Astrocyte (in vitro differentiated cells and primary cell): ENCODE data around the gene ARHGEF3. TPM values are rescaled to one million over a fixed set of nuclear protein-coding genes. Genes with fewer than 3 reads are reported as not detected.

Experiments used
- DNase-seq: peaks from one replicate; pipeline ENCODE4 v3.0.0-alpha.2; 2010; ENCODE audit warnings: low read depth
- FAIRE-seq: peaks from 2 replicates; lab custom pipeline; 2011; peaks lifted over from hg19 to GRCh38; lab: Jason Lieb, UNC
- H2AFZ ChIP-seq: 2 replicates; pipeline ENCODE4 v1.6.0; 2012; ENCODE audit warnings: low read depth, low read length, inconsistent platforms
- H3K27ac ChIP-seq: 2 replicates; pipeline ENCODE4 v1.5.1; 2011; ENCODE audit warnings: low read depth, low read length, inconsistent platforms
- H3K27me3 ChIP-seq: 2 replicates; pipeline ENCODE4 v1.6.0; 2011; ENCODE audit warnings: low read length, inconsistent platforms; ENCODE audit not compliant: insufficient read depth
- H3K36me3 ChIP-seq: 2 replicates; pipeline ENCODE4 v1.5.1; 2011; ENCODE audit warnings: low read length, inconsistent platforms; ENCODE audit not compliant: insufficient read depth
- H3K4me1 ChIP-seq: 2 replicates; pipeline ENCODE4 v1.5.1; 2011; ENCODE audit warnings: low read length, inconsistent platforms; ENCODE audit not compliant: insufficient read depth
- H3K4me2 ChIP-seq: 2 replicates; pipeline ENCODE4 v1.6.0; 2012; ENCODE audit warnings: low read length, inconsistent platforms
- H3K4me3 ChIP-seq: 2 replicates; pipeline ENCODE4 v1.5.1; 2011; ENCODE audit warnings: low read depth, mild to moderate bottlenecking, low read length, inconsistent platforms; ENCODE audit not compliant: insufficient read depth
- H3K79me2 ChIP-seq: 2 replicates; pipeline ENCODE4 v1.6.0; 2012; ENCODE audit warnings: mild to moderate bottlenecking, low read length, inconsistent platforms; ENCODE audit not compliant: insufficient read depth
- H3K9ac ChIP-seq: 2 replicates; pipeline ENCODE4 v1.6.0; 2012; ENCODE audit warnings: mild to moderate bottlenecking, low read length, inconsistent platforms
- H3K9me3 ChIP-seq: 2 replicates; pipeline ENCODE4 v1.5.1; 2012; ENCODE audit warnings: low read depth, mild to moderate bottlenecking, low read length, inconsistent platforms; ENCODE audit not compliant: insufficient read depth
- H4K20me1 ChIP-seq: 2 replicates; pipeline ENCODE4 v1.6.0; 2012; ENCODE audit warnings: low read length, inconsistent platforms; ENCODE audit not compliant: insufficient read depth
- H3K27ac Mint-ChIP-seq: one replicate; pipeline ENCODE4 v1.8.0; 2021; ENCODE audit warnings: mild to moderate bottlenecking, mixed read lengths; ENCODE audit not compliant: unreplicated experiment
- H3K27me3 Mint-ChIP-seq: one replicate; pipeline ENCODE4 v1.8.0; 2021; ENCODE audit warnings: low read depth, mixed read lengths; ENCODE audit not compliant: unreplicated experiment
- H3K36me3 Mint-ChIP-seq: one replicate; pipeline ENCODE4 v1.8.0; 2021; ENCODE audit warnings: low read depth, mixed read lengths; ENCODE audit not compliant: unreplicated experiment
- H3K4me1 Mint-ChIP-seq: one replicate; pipeline ENCODE4 v1.8.0; 2021; ENCODE audit warnings: low read depth, mixed read lengths; ENCODE audit not compliant: unreplicated experiment
- H3K4me3 Mint-ChIP-seq: one replicate; pipeline ENCODE4 v1.8.0; 2021; ENCODE audit warnings: mild to moderate bottlenecking, moderate library complexity, mixed read lengths; ENCODE audit not compliant: unreplicated experiment
- H3K9me3 Mint-ChIP-seq: one replicate; pipeline ENCODE4 v1.8.0; 2021; ENCODE audit warnings: mild to moderate bottlenecking, mixed read lengths; ENCODE audit not compliant: unreplicated experiment
- EZH2 ChIP-seq: IDR thresholded peaks from 2 replicates; pipeline ENCODE4 v1.6.1; 2012; ENCODE audit warnings: mild to moderate bottlenecking, low read length, inconsistent platforms; ENCODE audit not compliant: insufficient read depth
- total RNA-seq: library from RNA; stranded (reverse); gene quantifications from 2 replicates; pipeline ENCODE4 v1.2.1, GENCODE V29; 2021
- TF ChIP-seq, protein P1 (sequence below): IDR thresholded peaks from 2 replicates; pipeline ENCODE4 v1.5.1; 2011; ENCODE audit warnings: low read depth, mild to moderate bottlenecking, inconsistent platforms, low read length, moderate library complexity; ENCODE audit not compliant: insufficient read depth

ARHGEF3 gene
- total RNA-seq, 1 donor from 2014 or later = 14.9 TPM

- Mint-ChIP-seq H3K4me1 (peaks cover 14% of the 10 kb centered on the region), H3K9me3 (peaks cover 5% of the 10 kb centered on the region), H3K27me3 (no peaks in the 10 kb centered on the region), H3K36me3 (peaks cover 2% of the 10 kb centered on the region), H3K4me3 (peak overlapping the region; percentile 91), H3K27ac (peak overlapping the region; percentile 90)
- Histone ChIP-seq H3K36me3 (no peaks in the 10 kb centered on the region), H3K27ac (peak overlapping the region; percentile 95), H4K20me1 (peaks cover 11% of the 10 kb centered on the region), H3K27me3 (no peaks in the 10 kb centered on the region), H3K9ac (peak overlapping the region; percentile 96), H3K9me3 (peaks cover 5% of the 10 kb centered on the region), H3K4me2 (peak overlapping the region; percentile 89), H3K4me1 (peaks cover 3% of the 10 kb centered on the region), H2AFZ (peak overlapping the region; percentile 89), H3K79me2 (peaks cover 52% of the 10 kb centered on the region), H3K4me3 (peak overlapping the region; percentile 80)
- no peak for TF ChIP-seq EZH2
- TF ChIP-seq, protein P1, sequence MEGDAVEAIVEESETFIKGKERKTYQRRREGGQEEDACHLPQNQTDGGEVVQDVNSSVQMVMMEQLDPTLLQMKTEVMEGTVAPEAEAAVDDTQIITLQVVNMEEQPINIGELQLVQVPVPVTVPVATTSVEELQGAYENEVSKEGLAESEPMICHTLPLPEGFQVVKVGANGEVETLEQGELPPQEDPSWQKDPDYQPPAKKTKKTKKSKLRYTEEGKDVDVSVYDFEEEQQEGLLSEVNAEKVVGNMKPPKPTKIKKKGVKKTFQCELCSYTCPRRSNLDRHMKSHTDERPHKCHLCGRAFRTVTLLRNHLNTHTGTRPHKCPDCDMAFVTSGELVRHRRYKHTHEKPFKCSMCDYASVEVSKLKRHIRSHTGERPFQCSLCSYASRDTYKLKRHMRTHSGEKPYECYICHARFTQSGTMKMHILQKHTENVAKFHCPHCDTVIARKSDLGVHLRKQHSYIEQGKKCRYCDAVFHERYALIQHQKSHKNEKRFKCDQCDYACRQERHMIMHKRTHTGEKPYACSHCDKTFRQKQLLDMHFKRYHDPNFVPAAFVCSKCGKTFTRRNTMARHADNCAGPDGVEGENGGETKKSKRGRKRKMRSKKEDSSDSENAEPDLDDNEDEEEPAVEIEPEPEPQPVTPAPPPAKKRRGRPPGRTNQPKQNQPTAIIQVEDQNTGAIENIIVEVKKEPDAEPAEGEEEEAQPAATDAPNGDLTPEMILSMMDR = no peak
- no peak for FAIRE-seq
- peak; percentile 68 for DNase-seq
Measured at GRCh38 chr3:56682462-56683121, 119.2 kb downstream of the ARHGEF3 start.

DNA sequence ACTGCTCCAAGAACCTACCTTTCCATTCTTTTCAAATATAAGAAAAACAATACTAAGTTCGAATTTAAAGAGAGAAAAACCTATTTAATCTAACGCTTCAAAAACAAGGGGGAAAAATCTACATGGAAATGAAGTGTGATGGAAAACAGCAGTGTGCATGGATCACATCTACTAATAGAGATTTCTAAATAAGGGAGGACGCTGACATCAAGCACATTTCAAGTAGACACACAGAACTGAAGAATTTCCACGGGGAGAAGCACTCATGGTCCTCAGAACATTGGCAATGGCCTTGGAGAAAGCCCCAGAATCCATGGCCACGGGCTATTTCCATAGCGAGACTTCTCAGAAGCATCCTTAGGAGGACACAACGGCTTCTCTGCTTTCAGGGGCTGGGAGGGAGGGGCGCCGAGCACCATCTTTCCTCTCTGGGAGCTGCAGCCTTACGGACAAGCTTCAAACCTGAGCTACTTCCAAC lies 119.7 kb downstream of the ARHGEF3 start:
- H3K27ac ChIP-seq = peak overlapping the region; percentile 95
- H3K9ac ChIP-seq = peak overlapping the region; percentile 96
- H4K20me1 ChIP-seq = peaks cover 11% of the 10 kb centered on the region
- Mint-ChIP-seq H3K27me3 (no peaks in the 10 kb centered on the region), H3K36me3 (peaks cover 2% of the 10 kb centered on the region), H3K4me3 (peak overlapping the region; percentile 91), H3K27ac (peak overlapping the region; percentile 90), H3K4me1 (peaks cover 14% of the 10 kb centered on the region), H3K9me3 (peaks cover 5% of the 10 kb centered on the region)
- peaks cover 5% of the 10 kb centered on the region for H3K9me3 ChIP-seq
- no peaks in the 10 kb centered on the region for H3K27me3 ChIP-seq
- H2AFZ ChIP-seq = peak overlapping the region; percentile 89
- TF ChIP-seq, protein P1 = no peak
- TF ChIP-seq EZH2 = no peak
- no peaks in the 10 kb centered on the region for H3K36me3 ChIP-seq
- peak overlapping the region; percentile 89 for H3K4me2 ChIP-seq
- peak overlapping the region; percentile 80 for H3K4me3 ChIP-seq
- H3K4me1 ChIP-seq = peaks cover 3% of the 10 kb centered on the region
- peaks cover 58% of the 10 kb centered on the region for H3K79me2 ChIP-seq
- DNase-seq (no peak), FAIRE-seq (no peak)

GRCh38 chr3:56680054-56680580 lies 121.6 kb downstream of the ARHGEF3 start:
- H3K4me2 ChIP-seq = peak overlapping the region; percentile 89
- Mint-ChIP-seq H3K4me1 (peaks cover 14% of the 10 kb centered on the region), H3K4me3 (peak overlapping the region; percentile 65), H3K36me3 (peaks cover 2% of the 10 kb centered on the region), H3K27ac (no peak overlapping the region), H3K27me3 (no peaks in the 10 kb centered on the region), H3K9me3 (peaks cover 5% of the 10 kb centered on the region)
- TF ChIP-seq, protein P1 = no peak
- TF ChIP-seq EZH2 = no peak
- no peak overlapping the region for H3K9ac ChIP-seq
- no peak overlapping the region for H2AFZ ChIP-seq
- no peak for DNase-seq
- H3K36me3 ChIP-seq = no peaks in the 10 kb centered on the region
- no peak overlapping the region for H3K27ac ChIP-seq
- peaks cover 73% of the 10 kb centered on the region for H3K79me2 ChIP-seq
- no peak overlapping the region for H3K4me3 ChIP-seq
- peaks cover 5% of the 10 kb centered on the region for H3K9me3 ChIP-seq
- peaks cover 11% of the 10 kb centered on the region for H4K20me1 ChIP-seq
- no peak for FAIRE-seq
- peaks cover 3% of the 10 kb centered on the region for H3K4me1 ChIP-seq
- no peaks in the 10 kb centered on the region for H3K27me3 ChIP-seq
